ENCODE data around the gene CAPN13. TPM values are rescaled to one million over a fixed set of nuclear protein-coding genes. Genes with fewer than 3 reads are reported as not detected.

The CAPN13 gene
- total and polyA plus RNA-seq, 7 donors = 0.06 to 0.14 TPM; not detected in 5

- DNase-seq (no peak), ATAC-seq (no peak)
- TF ChIP-seq CTCF (IDR thresholded peaks at IDR 0.05) = no peak
- Histone ChIP-seq H3K4me1 (no peaks in the 10 kb centered on the region), H3K27ac (no peak overlapping the region), H3K27me3 (ENCODE audit: insufficient read depth in 3 of 3, low read length in 2 of 3) (no peaks in the 10 kb centered on the region), H3K36me3 (ENCODE audit: insufficient read depth in 1 of 2, low read depth in 1 of 2) (no peaks in the 10 kb centered on the region), H3K4me3 (no peak overlapping the region), H3K9me3 (no peaks in the 10 kb centered on the region)
- 73 to 85% (median 84%) methylated on average over 2 of the region's 2 CpGs for WGBS, 3 donors
- intact Hi-C loops (cut with DNase I) = no loop called here
Measured at GRCh38 chr2:30675758-30676157, 131.5 kb downstream of the CAPN13 start.

GRCh38 chr2:30673127-30673526, 134.1 kb downstream of the CAPN13 start:
- 87 to 93% (median 89%) methylated on average over 4 of the region's 4 CpGs for WGBS, 3 donors
- no peak for ATAC-seq
- no peak for DNase-seq
- H3K9me3 ChIP-seq = peaks cover 5% of the 10 kb centered on the region
- H3K4me1 ChIP-seq = no peaks in the 10 kb centered on the region
- no peaks in the 10 kb centered on the region for H3K36me3 ChIP-seq (ENCODE audit: insufficient read depth in 1 of 2, low read depth in 1 of 2)
- intact Hi-C loops (cut with DNase I) = no loop called here
- no peaks in the 10 kb centered on the region for H3K27me3 ChIP-seq (ENCODE audit: insufficient read depth in 3 of 3, low read length in 2 of 3)
- H3K4me3 ChIP-seq = no peak overlapping the region
- TF ChIP-seq CTCF (IDR thresholded peaks at IDR 0.05) = no peak
- no peak overlapping the region for H3K27ac ChIP-seq
